Natural killer cell (primary cell): Measurements from ENCODE around the gene CYSLTR2. TPM values are rescaled to one million over a fixed set of nuclear protein-coding genes. Genes with fewer than 3 reads are reported as not detected.

ENCODE experiments used
- ATAC-seq, 3 donors: fragments of 150-1000 bp in 2 of 3; fragments of 200-7000 bp in 1 of 3; cut with Tn5 transposase; 1 replicate in 1 of 3; 2 replicates in 2 of 3; pipeline ENCODE4 v1.10.0; 2021; ENCODE audit warnings: mild to moderate bottlenecking in 2 of 3, moderate library complexity in 2 of 3
- DNase-seq, 2 donors: peaks; one replicate each; pipeline versions ENCODE4 v3.0.0 to v3.0.0-alpha.2; 2013 to 2021; ENCODE audit warnings: mixed read lengths in 1 of 2
- H3K27ac ChIP-seq: one replicate; pipeline ENCODE4 v1.5.1; 2013; ENCODE audit warnings: mild to moderate bottlenecking, low read length
- H3K27me3 ChIP-seq: one replicate; pipeline ENCODE4 v1.6.1; 2013; ENCODE audit warnings: low read length; ENCODE audit not compliant: control insufficient read depth, insufficient read depth
- H3K36me3 ChIP-seq: one replicate; pipeline ENCODE4 v1.6.1; 2013; ENCODE audit warnings: low read length; ENCODE audit not compliant: control insufficient read depth, insufficient read depth
- H3K4me1 ChIP-seq: one replicate; pipeline ENCODE4 v1.6.1; 2013; ENCODE audit warnings: low read length; ENCODE audit not compliant: control insufficient read depth, insufficient read depth
- H3K4me3 ChIP-seq: one replicate; pipeline ENCODE4 v1.5.1; 2013; ENCODE audit warnings: low read length
- H3K9me3 ChIP-seq: one replicate; pipeline ENCODE4 v1.6.1; 2013; ENCODE audit warnings: low read length; ENCODE audit not compliant: control insufficient read depth, insufficient read depth
- H3K27ac Mint-ChIP-seq, 2 donors: one replicate each; pipeline ENCODE4 v1.8.0; 2022; ENCODE audit warnings: mild to moderate bottlenecking in 2 of 2, mixed read lengths in 2 of 2, moderate library complexity in 1 of 2
- H3K27me3 Mint-ChIP-seq, 2 donors: one replicate each; pipeline ENCODE4 v1.8.0; 2022; ENCODE audit warnings: low read depth in 2 of 2, mixed read lengths in 2 of 2
- H3K36me3 Mint-ChIP-seq: one replicate; pipeline ENCODE4 v1.8.0; 2022; ENCODE audit warnings: mixed read lengths
- H3K4me1 Mint-ChIP-seq, 2 donors: one replicate each; pipeline ENCODE4 v1.8.0; 2022; ENCODE audit warnings: mixed read lengths in 2 of 2
- H3K4me3 Mint-ChIP-seq: one replicate; pipeline ENCODE4 v1.8.0; 2022; ENCODE audit warnings: mild to moderate bottlenecking, moderate library complexity, mixed read lengths
- H3K9me3 Mint-ChIP-seq, 2 donors: one replicate each; pipeline ENCODE4 v1.8.0; 2022; ENCODE audit warnings: mixed read lengths in 2 of 2
- WGBS: methylation state at CpG from one replicate; pipeline ENCODE4 v1.1.7; 2013; ENCODE audit warnings: missing lambda C conversion rate; ENCODE audit not compliant: insufficient coverage; 5-methylcytosine and 5-hydroxymethylcytosine counted together
- intact Hi-C: fragments of 100-400 bp; cut with micrococcal nuclease; formaldehyde crosslinking; loops from one replicate; pipeline ENCODE4 v1.14.2; 2022
- total RNA-seq, 4 donors: library from RNA; stranded (reverse); fragments of 120-200 nt in 1 of 4; gene quantifications; one replicate each; pipeline versions ENCODE4 v1.2.3 to v1.2.4, GENCODE V29; 2013 to 2022
- TF ChIP-seq, protein P1 (sequence below): fragments of 200-600 bp; IDR thresholded peaks from one replicate; pipeline ENCODE4 v1.8.0; 2022; ENCODE audit warnings: antibody characterized with exemption

CYSLTR2 gene
- total RNA-seq, 3 donors from 2014 or later (not counting 1 experiment from before 2014, with no cell fraction given), result 5.3 to 8.6 (median 7.9) TPM

- Histone ChIP-seq H3K27ac (no peak overlapping the region), H3K4me1 (no peaks in the 10 kb centered on the region), H3K27me3 (no peaks in the 10 kb centered on the region), H3K36me3 (no peaks in the 10 kb centered on the region), H3K4me3 (no peak overlapping the region), H3K9me3 (peaks cover under 1% of the 10 kb centered on the region)
- H3K4me1 Mint-ChIP-seq, result peaks cover 0 to 6% of the 10 kb centered on the region in 2 donors
- intact Hi-C loops, result loop anchor here (10.0 kb wide), 1 partner anchor 93 kb away; no protein-coding TSS in a partner anchor
- H3K27ac Mint-ChIP-seq, result no peak overlapping the region
- DNase-seq (no peak), ATAC-seq (no peak)
- H3K27me3 Mint-ChIP-seq, result peaks cover 6 to 16% of the 10 kb centered on the region in 2 donors
- no peak overlapping the region for H3K4me3 Mint-ChIP-seq
- no peaks in the 10 kb centered on the region for H3K9me3 Mint-ChIP-seq
- TF ChIP-seq, protein P1, sequence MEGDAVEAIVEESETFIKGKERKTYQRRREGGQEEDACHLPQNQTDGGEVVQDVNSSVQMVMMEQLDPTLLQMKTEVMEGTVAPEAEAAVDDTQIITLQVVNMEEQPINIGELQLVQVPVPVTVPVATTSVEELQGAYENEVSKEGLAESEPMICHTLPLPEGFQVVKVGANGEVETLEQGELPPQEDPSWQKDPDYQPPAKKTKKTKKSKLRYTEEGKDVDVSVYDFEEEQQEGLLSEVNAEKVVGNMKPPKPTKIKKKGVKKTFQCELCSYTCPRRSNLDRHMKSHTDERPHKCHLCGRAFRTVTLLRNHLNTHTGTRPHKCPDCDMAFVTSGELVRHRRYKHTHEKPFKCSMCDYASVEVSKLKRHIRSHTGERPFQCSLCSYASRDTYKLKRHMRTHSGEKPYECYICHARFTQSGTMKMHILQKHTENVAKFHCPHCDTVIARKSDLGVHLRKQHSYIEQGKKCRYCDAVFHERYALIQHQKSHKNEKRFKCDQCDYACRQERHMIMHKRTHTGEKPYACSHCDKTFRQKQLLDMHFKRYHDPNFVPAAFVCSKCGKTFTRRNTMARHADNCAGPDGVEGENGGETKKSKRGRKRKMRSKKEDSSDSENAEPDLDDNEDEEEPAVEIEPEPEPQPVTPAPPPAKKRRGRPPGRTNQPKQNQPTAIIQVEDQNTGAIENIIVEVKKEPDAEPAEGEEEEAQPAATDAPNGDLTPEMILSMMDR, result no peak
- no peaks in the 10 kb centered on the region for H3K36me3 Mint-ChIP-seq
- no CpG with 5 or more reads among the region's 6 CpGs for WGBS
Measured at GRCh38 chr13:48642061-48642460, 11.7 kb upstream of the CYSLTR2 start.

DNA sequence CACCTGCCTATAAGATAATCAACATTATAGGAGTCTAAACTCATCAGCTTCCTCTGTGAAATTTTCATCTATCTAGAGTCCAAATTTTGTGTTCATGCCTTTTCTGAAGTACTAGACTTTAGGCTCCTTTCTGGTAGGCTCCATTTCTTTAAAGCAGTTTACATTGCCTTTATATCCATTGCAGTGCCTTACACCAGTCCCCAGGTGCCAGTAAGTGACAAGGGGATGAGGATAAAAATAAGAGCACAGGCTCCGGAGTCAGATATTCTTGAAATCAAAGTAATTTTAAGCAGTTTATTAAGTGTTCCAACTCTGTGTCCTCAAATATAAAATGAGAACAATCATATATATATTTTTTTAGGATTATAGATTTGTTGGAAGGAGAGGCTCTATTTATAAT is 10.6 kb upstream of the CYSLTR2 start:
- H3K4me3 ChIP-seq, result no peak overlapping the region
- H3K27me3 Mint-ChIP-seq, result peaks cover 7 to 16% of the 10 kb centered on the region in 2 donors
- H3K36me3 Mint-ChIP-seq, result no peaks in the 10 kb centered on the region
- H3K27ac ChIP-seq, result no peak overlapping the region
- no peak overlapping the region for H3K27ac Mint-ChIP-seq
- no peak for ATAC-seq
- H3K4me1 ChIP-seq, result no peaks in the 10 kb centered on the region
- no peaks in the 10 kb centered on the region for H3K36me3 ChIP-seq
- DNase-seq, result no peak
- H3K4me3 Mint-ChIP-seq, result no peak overlapping the region
- H3K9me3 Mint-ChIP-seq, result no peaks in the 10 kb centered on the region
- H3K4me1 Mint-ChIP-seq, result peaks cover 0 to 6% of the 10 kb centered on the region in 2 donors
- intact Hi-C loops, result loop anchor here (10.0 kb wide), 1 partner anchor 92 kb away; no protein-coding TSS in a partner anchor
- TF ChIP-seq, protein P1, result peak; percentile 18
- WGBS, result no CpG with 5 or more reads among the region's 1 CpG
- H3K9me3 ChIP-seq, result no peaks in the 10 kb centered on the region
- H3K27me3 ChIP-seq, result no peaks in the 10 kb centered on the region

- Mint-ChIP-seq H3K4me3 (no peak overlapping the region), H3K27me3 (peaks cover 10 to 13% of the 10 kb centered on the region in 2 donors), H3K27ac (no peak overlapping the region), H3K36me3 (no peaks in the 10 kb centered on the region), H3K4me1 (peaks cover 0 to 6% of the 10 kb centered on the region in 2 donors), H3K9me3 (no peaks in the 10 kb centered on the region)
- H3K27me3 ChIP-seq, result no peaks in the 10 kb centered on the region
- H3K9me3 ChIP-seq, result no peaks in the 10 kb centered on the region
- H3K36me3 ChIP-seq, result no peaks in the 10 kb centered on the region
- no peak overlapping the region for H3K4me3 ChIP-seq
- 88% methylated on average over 4 of the region's 5 CpGs for WGBS
- TF ChIP-seq, protein P1, result no peak
- DNase-seq (no peak), ATAC-seq (no peak)
- intact Hi-C loops, result loop anchor here (10.0 kb wide), 1 partner anchor 91 kb away; no protein-coding TSS in a partner anchor
- no peaks in the 10 kb centered on the region for H3K4me1 ChIP-seq
- H3K27ac ChIP-seq, result no peak overlapping the region
Measured at GRCh38 chr13:48644141-48644540, 9.6 kb upstream of the CYSLTR2 start.

- DNase-seq (no peak), ATAC-seq (no peak)
- no peak overlapping the region for H3K27ac ChIP-seq
- H3K4me1 Mint-ChIP-seq, result peaks cover 0 to 6% of the 10 kb centered on the region in 2 donors
- no peak overlapping the region for H3K4me3 ChIP-seq
- intact Hi-C loops, result loop anchor here (10.0 kb wide), 1 partner anchor 90 kb away; no protein-coding TSS in a partner anchor
- H3K4me1 ChIP-seq, result no peaks in the 10 kb centered on the region
- H3K27me3 Mint-ChIP-seq, result peaks cover 10% of the 10 kb centered on the region in 2 donors
- H3K27me3 ChIP-seq, result no peaks in the 10 kb centered on the region
- no peaks in the 10 kb centered on the region for H3K9me3 Mint-ChIP-seq
- no peaks in the 10 kb centered on the region for H3K9me3 ChIP-seq
- H3K36me3 ChIP-seq, result no peaks in the 10 kb centered on the region
- no peak overlapping the region for H3K4me3 Mint-ChIP-seq
- TF ChIP-seq, protein P1, result no peak
- no peak overlapping the region for H3K27ac Mint-ChIP-seq
- no peaks in the 10 kb centered on the region for H3K36me3 Mint-ChIP-seq
Measured at GRCh38 chr13:48644951-48645350, 8.8 kb upstream of the CYSLTR2 start.
